Upper lobe of left lung (tissue), 4 donors: ENCODE measurements around the gene GALNT5.

Source experiments
- CTCF ChIP-seq, 6 experiments: fragments of 450-650 bp in 4 of 6; fragments of 200-600 bp in 2 of 6; sonication (generic) in 2 of 6; IDR thresholded peaks; one replicate each; pipeline ENCODE4 v1.5.1; 2016 to 2019; ENCODE audit warnings: antibody characterized with exemption in 6 of 6
- EP300 ChIP-seq, 4 donors: sonication (generic); formaldehyde crosslinking; IDR thresholded peaks; one replicate each; pipeline ENCODE4 v1.5.1; 2017; ENCODE audit warnings: antibody characterized with exemption in 4 of 4, control low read depth in 2 of 4
- POLR2A ChIP-seq, 4 donors: fragments of 450-650 bp; IDR thresholded peaks; one replicate each; pipeline ENCODE4 v1.5.1; 2016 to 2017; ENCODE audit warnings: antibody characterized with exemption in 4 of 4, mild to moderate bottlenecking in 2 of 4
- POLR2AphosphoS5 ChIP-seq, 2 donors: sonication (generic); formaldehyde crosslinking; IDR thresholded peaks; one replicate each; pipeline ENCODE4 v1.5.1; 2017; ENCODE audit warnings: antibody characterized with exemption in 2 of 2

- TF ChIP-seq CTCF (IDR thresholded peaks at IDR 0.05) (no peak), POLR2AphosphoS5 (IDR thresholded peaks at IDR 0.05) (no peak), EP300 (IDR thresholded peaks at IDR 0.05) (no peak), POLR2A (IDR thresholded peaks at IDR 0.05) (no peak)
These were observed 69.7 kb downstream of the GALNT5 start for GRCh38 chr2:157327200-157327599.
